COR-L47 (cell line): ENCODE data around the gene PTPRD.

Experiments used
- DNase-seq: peaks from one replicate; lab custom pipeline; 2025; lab: John Stamatoyannopoulos, UW

The PTPRD gene

GRCh38 chr9:9605681-9606080 is 1007.1 kb downstream of the PTPRD start:
- DNase-seq = no peak

GRCh38 chr9:9603345-9603744 is 1009.5 kb downstream of the PTPRD start:
- DNase-seq = no peak

- no peak for DNase-seq
Observed at GRCh38 chr9:9598723-9599122, 1014.1 kb downstream of the PTPRD start.

GRCh38 chr9:9592104-9592503 is 1020.7 kb downstream of the PTPRD start:
- DNase-seq = no peak

- no peak for DNase-seq
Observed at GRCh38 chr9:9585920-9586319, 1026.9 kb downstream of the PTPRD start.

GRCh38 chr9:9574080-9574479 is 1038.7 kb downstream of the PTPRD start:
- DNase-seq = no peak

- no peak for DNase-seq
Observed at GRCh38 chr9:9565700-9566099, 1047.1 kb downstream of the PTPRD start.

GRCh38 chr9:9563817-9564216 is 1049.0 kb downstream of the PTPRD start:
- no peak for DNase-seq

- no peak for DNase-seq
Observed at GRCh38 chr9:9560382-9561035, 1052.3 kb downstream of the PTPRD start.

GRCh38 chr9:9558907-9559306 is 1053.9 kb downstream of the PTPRD start:
- no peak for DNase-seq

GRCh38 chr9:9557804-9558334 is 1054.9 kb downstream of the PTPRD start:
- DNase-seq = no peak

GRCh38 chr9:9556865-9557803 is 1055.7 kb downstream of the PTPRD start:
- no peak for DNase-seq

- no peak for DNase-seq
Observed at GRCh38 chr9:9552665-9553064, 1060.1 kb downstream of the PTPRD start.

GRCh38 chr9:9538766-9539165 is 1074.0 kb downstream of the PTPRD start:
- DNase-seq = no peak

GRCh38 chr9:9538356-9538755 is 1074.4 kb downstream of the PTPRD start:
- DNase-seq = no peak

GRCh38 chr9:9536523-9536922 is 1076.3 kb downstream of the PTPRD start:
- DNase-seq = no peak

GRCh38 chr9:9523476-9524139 is 1089.2 kb downstream of the PTPRD start:
- no peak for DNase-seq

GRCh38 chr9:9522406-9522805 is 1090.4 kb downstream of the PTPRD start:
- no peak for DNase-seq

- DNase-seq = no peak
Observed at GRCh38 chr9:9521033-9521779, 1091.6 kb downstream of the PTPRD start.

GRCh38 chr9:9504869-9505268 is 1107.9 kb downstream of the PTPRD start:
- no peak for DNase-seq

GRCh38 chr9:9499546-9499945 is 1113.3 kb downstream of the PTPRD start:
- DNase-seq = no peak

- DNase-seq = no peak
Observed at GRCh38 chr9:9498846-9499245, 1114.0 kb downstream of the PTPRD start.
